ENCODE data around the gene CDC20B. TPM values are rescaled to one million over a fixed set of nuclear protein-coding genes. Genes with fewer than 3 reads are reported as not detected.
"Not testable (repeated sequence)": the region's sequence is repeated elsewhere in the genome, so short reads cannot be mapped to it uniquely, and the experiment has no call there.

Gene CDC20B
- total and polyA plus RNA-seq, 7 donors: not detected

GRCh38 chr5:55102348-55102747 lies 70.6 kb downstream of the CDC20B start, which contains the start of gene GZMA:
Gene GZMA (plus strand): TSS chr5:55102646. CDS start chr5:55102683, 37 bp downstream.
- intact Hi-C loops (cut with DNase I): no loop called here
- no peak for TF ChIP-seq CTCF (IDR thresholded peaks at IDR 0.05)
- Histone ChIP-seq H3K27ac (no peak within 1 kb of the TSS), H3K9me3 (no peaks in the 10 kb centered on the region), H3K36me3 (ENCODE audit: insufficient read depth in 1 of 2, low read depth in 1 of 2) (no peaks in the 10 kb centered on the region), H3K4me3 (no peak within 1 kb of the TSS), H3K4me1 (no peaks in the 10 kb centered on the region), H3K27me3 (ENCODE audit: insufficient read depth in 3 of 3, low read length in 2 of 3) (no peaks in the 10 kb centered on the region)
- WGBS, 3 donors: 47 to 66% (median 57%) methylated on average over 3 of the region's 3 CpGs
- DNase-seq (no peak), ATAC-seq (no peak)

- TF ChIP-seq CTCF (IDR thresholded peaks at IDR 0.05): no peak
- no peak for DNase-seq
- no peaks in the 10 kb centered on the region for H3K4me1 ChIP-seq
- no peaks in the 10 kb centered on the region for H3K36me3 ChIP-seq (ENCODE audit: insufficient read depth in 1 of 2, low read depth in 1 of 2)
- intact Hi-C loops (cut with DNase I): no loop called here
- WGBS, 3 donors: 62 to 71% (median 67%) methylated on average over 4 to 5 of the region's 5 CpGs
- H3K4me3 ChIP-seq: no peak overlapping the region
- no peak overlapping the region for H3K27ac ChIP-seq
- ATAC-seq: no peak
- H3K9me3 ChIP-seq: no peaks in the 10 kb centered on the region
- H3K27me3 ChIP-seq (ENCODE audit: insufficient read depth in 3 of 3, low read length in 2 of 3): no peaks in the 10 kb centered on the region
These were observed 71.3 kb downstream of the CDC20B start for GRCh38 chr5:55101556-55102276.

GRCh38 chr5:55101148-55101547 lies 71.8 kb downstream of the CDC20B start:
- ATAC-seq; H3K9me3 ChIP-seq; DNase-seq; H3K4me3 ChIP-seq; H3K4me1 ChIP-seq; H3K36me3 ChIP-seq (ENCODE audit: insufficient read depth in 1 of 2, low read depth in 1 of 2); H3K27me3 ChIP-seq (ENCODE audit: insufficient read depth in 3 of 3, low read length in 2 of 3); intact Hi-C loops (cut with DNase I); H3K27ac ChIP-seq: not testable (repeated sequence)

GRCh38 chr5:55096861-55097260 lies 76.1 kb downstream of the CDC20B start:
- intact Hi-C loops (cut with DNase I): no loop called here
- H3K4me3 ChIP-seq: no peak overlapping the region
- H3K27me3 ChIP-seq (ENCODE audit: insufficient read depth in 3 of 3, low read length in 2 of 3): no peaks in the 10 kb centered on the region
- no peaks in the 10 kb centered on the region for H3K9me3 ChIP-seq
- no peaks in the 10 kb centered on the region for H3K36me3 ChIP-seq (ENCODE audit: insufficient read depth in 1 of 2, low read depth in 1 of 2)
- no peak overlapping the region for H3K27ac ChIP-seq
- DNase-seq (no peak), ATAC-seq (no peak)
- 70 to 80% (median 80%) methylated on average over 6 of the region's 6 CpGs for WGBS, 3 donors
- H3K4me1 ChIP-seq: no peaks in the 10 kb centered on the region
- no peak for TF ChIP-seq CTCF (IDR thresholded peaks at IDR 0.05)

GRCh38 chr5:55096182-55096581 lies 76.8 kb downstream of the CDC20B start:
- Histone ChIP-seq H3K9me3 (no peaks in the 10 kb centered on the region), H3K27ac (no peak overlapping the region), H3K4me3 (no peak overlapping the region), H3K4me1 (no peaks in the 10 kb centered on the region), H3K36me3 (ENCODE audit: insufficient read depth in 1 of 2, low read depth in 1 of 2) (no peaks in the 10 kb centered on the region), H3K27me3 (ENCODE audit: insufficient read depth in 3 of 3, low read length in 2 of 3) (no peaks in the 10 kb centered on the region)
- ATAC-seq (no peak), DNase-seq (no peak)
- WGBS, 3 donors: 70 to 92% (median 78%) methylated on average over 3 of the region's 3 CpGs
- intact Hi-C loops (cut with DNase I): no loop called here
- no peak for TF ChIP-seq CTCF (IDR thresholded peaks at IDR 0.05)

GRCh38 chr5:55091011-55091410 lies 82.0 kb downstream of the CDC20B start:
- H3K4me1 ChIP-seq; ATAC-seq; H3K27ac ChIP-seq; intact Hi-C loops (cut with DNase I); H3K4me3 ChIP-seq; DNase-seq; H3K27me3 ChIP-seq (ENCODE audit: insufficient read depth in 3 of 3, low read length in 2 of 3); H3K9me3 ChIP-seq; H3K36me3 ChIP-seq (ENCODE audit: insufficient read depth in 1 of 2, low read depth in 1 of 2): not testable (repeated sequence)
- WGBS, 3 donors: 87 to 91% (median 88%) methylated on average over 6 of the region's 6 CpGs

- H3K27ac ChIP-seq; H3K9me3 ChIP-seq; H3K36me3 ChIP-seq (ENCODE audit: insufficient read depth in 1 of 2, low read depth in 1 of 2); DNase-seq; H3K4me3 ChIP-seq; H3K27me3 ChIP-seq (ENCODE audit: insufficient read depth in 3 of 3, low read length in 2 of 3); intact Hi-C loops (cut with DNase I); H3K4me1 ChIP-seq; ATAC-seq: not testable (repeated sequence)
- WGBS, 3 donors: 83 to 90% (median 86%) methylated on average over 2 of the region's 2 CpGs
These were observed 83.7 kb downstream of the CDC20B start for GRCh38 chr5:55089301-55089700.

All from psoas muscle (tissue), 8 donors.